Smooth muscle cell (in vitro differentiated cells): ENCODE measurements around the gene PHLDB1. TPM values are rescaled to one million over a fixed set of nuclear protein-coding genes. Genes with fewer than 3 reads are reported as not detected.

Source experiments
- DNase-seq: peaks from one replicate; lab custom pipeline; 2025; ENCODE audit not compliant: unreplicated experiment; lab: John Stamatoyannopoulos, UW
- H2AFZ ChIP-seq: fragments of 200-600 bp; sonication (generic); 2 replicates; pipeline ENCODE4 v1.6.0; 2016; ENCODE audit warnings: antibody characterized with exemption, low read depth, mild to moderate bottlenecking
- H3F3A ChIP-seq: fragments of 200-600 bp; sonication (generic); 2 replicates; pipeline ENCODE4 v1.6.0; 2017; ENCODE audit warnings: antibody characterized with exemption, low read depth
- H3K27ac ChIP-seq: fragments of 200-600 bp; sonication (generic); 2 replicates; pipeline ENCODE4 v1.5.1; 2016; ENCODE audit warnings: low read depth, mild to moderate bottlenecking
- H3K27me3 ChIP-seq: fragments of 200-600 bp; sonication (generic); 2 replicates; pipeline ENCODE4 v1.6.1; 2016; ENCODE audit warnings: low read depth, mild to moderate bottlenecking
- H3K36me3 ChIP-seq: fragments of 200-600 bp; sonication (generic); 2 replicates; pipeline ENCODE4 v1.5.1; 2016; ENCODE audit warnings: low read depth
- H3K4me1 ChIP-seq: fragments of 200-600 bp; sonication (generic); 2 replicates; pipeline ENCODE4 v1.5.1; 2016; ENCODE audit warnings: low read depth
- H3K4me2 ChIP-seq: fragments of 200-600 bp; sonication (generic); 2 replicates; pipeline ENCODE4 v1.6.0; 2016; ENCODE audit warnings: mild to moderate bottlenecking
- H3K4me3 ChIP-seq: fragments of 200-600 bp; sonication (generic); 2 replicates; pipeline ENCODE4 v1.5.1; 2016; ENCODE audit warnings: mild to moderate bottlenecking
- H3K79me2 ChIP-seq: fragments of 200-600 bp; sonication (generic); 2 replicates; pipeline ENCODE4 v1.6.0; 2016; ENCODE audit warnings: low read depth, mild to moderate bottlenecking
- H3K9ac ChIP-seq: fragments of 200-600 bp; sonication (generic); 2 replicates; pipeline ENCODE4 v1.6.0; 2016; ENCODE audit warnings: low read depth
- H3K9me3 ChIP-seq: fragments of 200-600 bp; sonication (generic); replicated peaks from 2 replicates; pipeline ENCODE4 v1.5.1; 2016; ENCODE audit warnings: low read depth
- H4K20me1 ChIP-seq: fragments of 200-600 bp; sonication (generic); 2 replicates; pipeline ENCODE4 v1.6.0; 2016; ENCODE audit warnings: low read depth
- CTCF ChIP-seq: fragments of 200-600 bp; sonication (generic); IDR thresholded peaks from 2 replicates; pipeline ENCODE4 v1.5.1; 2017; ENCODE audit warnings: borderline replicate concordance, mild to moderate bottlenecking, antibody characterized with exemption; ENCODE audit not compliant: insufficient read depth, poor library complexity, severe bottlenecking
- WGBS: methylation state at CpG from one replicate; pipeline ENCODE4 v1.1.7; 2016; ENCODE audit warnings: low lambda C conversion rate; 5-methylcytosine and 5-hydroxymethylcytosine counted together
- polyA plus RNA-seq: library from polyadenylated mRNA; unstranded; fragments of >200 nt; fragmentation: Nextera tagmentation; extraction: Ambion mirVana; gene quantifications from 2 replicates; pipeline ENCODE4 v1.2.1, GENCODE V29; 2016
- total RNA-seq: library from RNA; depleted of rRNA; stranded (reverse); fragments of >200 nt; gene quantifications from 2 replicates; pipeline ENCODE4 v1.2.3, GENCODE V29; 2014

Gene PHLDB1
- total and polyA plus RNA-seq, 2 experiments from 2014 or later = 86.0 to 89.0 TPM

GRCh38 chr11:118663381-118663780 is 56.0 kb downstream of the PHLDB1 start:
- no peaks in the 10 kb centered on the region for H3F3A ChIP-seq
- H3K9me3 ChIP-seq = no peaks in the 10 kb centered on the region
- H2AFZ ChIP-seq = no peak overlapping the region
- peaks cover 14% of the 10 kb centered on the region for H4K20me1 ChIP-seq
- no peaks in the 10 kb centered on the region for H3K4me1 ChIP-seq
- no peaks in the 10 kb centered on the region for H3K27me3 ChIP-seq
- H3K9ac ChIP-seq = no peak overlapping the region
- WGBS = 94% methylated on average over 4 of the region's 4 CpGs
- H3K27ac ChIP-seq = no peak overlapping the region
- H3K4me2 ChIP-seq = no peak overlapping the region
- no peak overlapping the region for H3K4me3 ChIP-seq
- H3K36me3 ChIP-seq = no peaks in the 10 kb centered on the region
- H3K79me2 ChIP-seq = no peaks in the 10 kb centered on the region
- no peak for TF ChIP-seq CTCF
- DNase-seq = no peak

- 66% methylated on average over 3 of the region's 3 CpGs for WGBS
- no peak for TF ChIP-seq CTCF
These were observed 56.5 kb downstream of the PHLDB1 start for GRCh38 chr11:118663902-118664301.

GRCh38 chr11:118666371-118666770 is 59.0 kb downstream of the PHLDB1 start:
- H3K9me3 ChIP-seq = no peaks in the 10 kb centered on the region
- no peaks in the 10 kb centered on the region for H3K79me2 ChIP-seq
- TF ChIP-seq CTCF = no peak
- H2AFZ ChIP-seq = no peak overlapping the region
- no peak overlapping the region for H3K27ac ChIP-seq
- H3K4me3 ChIP-seq = no peak overlapping the region
- no peaks in the 10 kb centered on the region for H3F3A ChIP-seq
- H3K27me3 ChIP-seq = no peaks in the 10 kb centered on the region
- no peaks in the 10 kb centered on the region for H3K4me1 ChIP-seq
- WGBS = 83% methylated on average over 5 of the region's 5 CpGs
- DNase-seq = no peak
- no peak overlapping the region for H3K4me2 ChIP-seq
- no peak overlapping the region for H3K9ac ChIP-seq
- no peaks in the 10 kb centered on the region for H3K36me3 ChIP-seq
- H4K20me1 ChIP-seq = no peaks in the 10 kb centered on the region

More at GRCh38 chr11:118663902-118664301, 56.5 kb downstream of the PHLDB1 start:
- H3K4me3 ChIP-seq = no peak overlapping the region
- no peak for DNase-seq
- no peak overlapping the region for H3K9ac ChIP-seq
- H3K4me2 ChIP-seq = no peak overlapping the region
- H3K79me2 ChIP-seq = no peaks in the 10 kb centered on the region
- H3K9me3 ChIP-seq = no peaks in the 10 kb centered on the region
- H3K4me1 ChIP-seq = no peaks in the 10 kb centered on the region
- H3K36me3 ChIP-seq = no peaks in the 10 kb centered on the region
- peaks cover 9% of the 10 kb centered on the region for H4K20me1 ChIP-seq
- no peak overlapping the region for H3K27ac ChIP-seq
- no peak overlapping the region for H2AFZ ChIP-seq
- no peaks in the 10 kb centered on the region for H3F3A ChIP-seq
- H3K27me3 ChIP-seq = no peaks in the 10 kb centered on the region

- H2AFZ ChIP-seq = no peak overlapping the region
- no peak overlapping the region for H3K27ac ChIP-seq
- H3F3A ChIP-seq = no peaks in the 10 kb centered on the region
- 69% methylated on average over 2 of the region's 2 CpGs for WGBS
- H3K4me2 ChIP-seq = no peak overlapping the region
- TF ChIP-seq CTCF = no peak
- DNase-seq = no peak
- no peak overlapping the region for H3K9ac ChIP-seq
- H3K27me3 ChIP-seq = no peaks in the 10 kb centered on the region
- H4K20me1 ChIP-seq = no peaks in the 10 kb centered on the region
- no peaks in the 10 kb centered on the region for H3K9me3 ChIP-seq
- no peaks in the 10 kb centered on the region for H3K4me1 ChIP-seq
- H3K79me2 ChIP-seq = no peaks in the 10 kb centered on the region
- H3K36me3 ChIP-seq = no peaks in the 10 kb centered on the region
- no peak overlapping the region for H3K4me3 ChIP-seq
These were observed 62.6 kb downstream of the PHLDB1 start for GRCh38 chr11:118670063-118670462.
